GM18526 (cell line): ENCODE measurements around the gene SAP30.

ENCODE experiments used
- POLR2A ChIP-seq: IDR thresholded peaks from 3 replicates; pipeline ENCODE4 v1.6.1; 2011; ENCODE audit not compliant: insufficient read length; ENCODE audit errors: extremely low read depth

Gene SAP30

DNA sequence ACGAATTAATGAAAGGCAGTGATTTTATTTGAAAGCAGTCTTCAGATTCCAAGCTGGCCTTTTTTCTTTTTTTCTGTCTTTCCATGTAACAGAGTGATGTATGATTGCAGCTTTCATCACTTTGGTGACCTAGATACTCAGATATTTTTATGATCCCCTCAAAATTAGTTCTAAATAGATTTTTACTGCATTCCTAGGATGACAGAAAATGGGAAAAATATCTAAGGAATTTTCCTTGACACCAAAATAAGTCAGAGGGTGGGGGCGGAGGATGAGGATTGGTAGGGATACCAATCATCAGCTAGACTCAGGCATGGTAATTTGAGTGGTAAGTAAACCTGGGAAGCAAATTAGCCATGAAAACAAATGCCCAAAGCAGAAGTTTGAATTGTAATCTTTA is 24.7 kb upstream of the SAP30 start:
- TF ChIP-seq POLR2A, result no peak

DNA sequence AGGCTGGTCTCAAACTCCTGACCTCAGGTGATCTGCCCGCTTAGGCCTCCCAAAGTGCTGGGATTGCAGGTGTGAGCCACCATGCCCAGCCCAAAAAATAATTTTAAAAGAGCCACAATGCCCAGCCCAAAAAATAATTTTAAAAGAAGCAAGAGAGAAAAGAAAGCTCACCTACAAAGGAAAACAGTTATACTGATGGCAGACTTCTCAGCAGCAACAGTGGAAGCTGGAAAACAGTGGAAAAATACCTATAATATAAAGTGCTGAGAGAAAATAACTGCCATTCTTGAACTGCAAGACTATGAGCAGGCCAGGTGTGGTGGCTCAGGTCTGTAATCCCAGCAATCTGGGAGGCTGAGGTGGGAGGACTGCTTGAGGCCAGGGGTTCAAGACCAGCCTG is 23.3 kb upstream of the SAP30 start:
- TF ChIP-seq POLR2A, result no peak

DNA sequence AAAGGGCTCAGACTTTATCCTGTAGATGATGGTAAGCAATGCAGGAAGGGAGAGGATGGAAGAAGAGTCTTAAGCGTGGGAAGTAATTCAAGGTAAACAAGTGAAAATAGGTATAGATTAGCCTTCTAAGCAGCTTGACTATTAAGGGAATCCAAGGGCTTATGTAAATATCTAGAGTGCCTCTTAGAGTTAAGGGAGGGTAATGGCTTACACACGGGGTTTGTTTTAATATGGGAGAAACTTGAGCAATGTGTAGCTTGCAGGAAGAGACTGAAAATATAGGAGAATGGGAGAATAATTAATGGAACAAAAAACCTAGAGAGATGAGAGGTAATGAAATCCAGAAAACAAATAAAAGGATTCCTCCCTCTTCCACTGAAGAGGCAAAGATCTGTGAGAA is 12.8 kb upstream of the SAP30 start:
- TF ChIP-seq POLR2A, result no peak

DNA sequence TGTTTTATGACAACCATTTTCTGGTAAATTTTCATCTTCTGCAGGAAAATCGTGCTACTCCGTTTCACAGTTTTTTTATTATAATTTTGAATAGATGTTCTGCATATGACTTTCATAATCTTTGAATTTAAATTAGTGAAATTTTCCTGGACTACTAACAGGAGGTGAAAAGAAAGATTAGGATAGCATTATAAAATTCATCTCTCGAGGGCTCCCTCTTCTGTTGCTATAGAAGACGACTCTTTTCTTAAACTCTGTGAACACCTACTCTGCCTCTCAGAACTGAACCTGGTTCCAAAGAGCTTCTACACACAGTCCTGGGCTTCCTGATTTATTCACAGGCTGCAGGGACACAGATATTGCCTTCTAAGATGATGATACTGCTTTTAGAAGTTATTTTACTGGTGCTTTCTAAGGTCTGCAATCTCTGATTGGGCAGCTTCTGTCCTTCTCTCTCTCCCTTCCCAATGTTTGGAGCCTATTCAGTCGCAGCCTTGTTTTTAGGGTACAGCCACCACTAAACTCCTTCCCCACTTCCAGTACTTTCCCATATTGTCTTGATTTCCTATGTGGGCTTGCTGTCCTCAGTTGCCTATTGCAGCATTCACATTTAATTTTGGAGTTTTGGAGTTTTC is 10.1 kb upstream of the SAP30 start:
- TF ChIP-seq POLR2A, result no peak

DNA sequence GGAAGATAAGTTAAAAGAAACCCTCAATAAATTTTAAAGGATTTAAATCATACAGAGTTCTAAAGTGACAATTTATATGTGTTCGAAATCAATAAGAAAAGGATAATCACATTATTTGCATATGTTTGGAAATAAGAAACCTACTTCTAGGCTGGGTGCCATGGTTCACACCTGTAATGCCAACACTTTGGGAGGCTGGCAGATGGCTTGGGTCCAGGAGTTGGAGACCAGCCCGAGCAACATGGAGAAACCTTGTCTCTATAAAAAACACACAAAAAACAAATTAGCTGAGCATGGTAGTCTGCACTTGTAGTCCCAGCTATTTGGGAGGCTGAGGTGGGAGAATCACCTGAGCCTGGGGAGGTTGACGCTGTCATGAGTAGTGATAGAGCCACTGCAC is 8.1 kb upstream of the SAP30 start:
- no peak for TF ChIP-seq POLR2A

DNA sequence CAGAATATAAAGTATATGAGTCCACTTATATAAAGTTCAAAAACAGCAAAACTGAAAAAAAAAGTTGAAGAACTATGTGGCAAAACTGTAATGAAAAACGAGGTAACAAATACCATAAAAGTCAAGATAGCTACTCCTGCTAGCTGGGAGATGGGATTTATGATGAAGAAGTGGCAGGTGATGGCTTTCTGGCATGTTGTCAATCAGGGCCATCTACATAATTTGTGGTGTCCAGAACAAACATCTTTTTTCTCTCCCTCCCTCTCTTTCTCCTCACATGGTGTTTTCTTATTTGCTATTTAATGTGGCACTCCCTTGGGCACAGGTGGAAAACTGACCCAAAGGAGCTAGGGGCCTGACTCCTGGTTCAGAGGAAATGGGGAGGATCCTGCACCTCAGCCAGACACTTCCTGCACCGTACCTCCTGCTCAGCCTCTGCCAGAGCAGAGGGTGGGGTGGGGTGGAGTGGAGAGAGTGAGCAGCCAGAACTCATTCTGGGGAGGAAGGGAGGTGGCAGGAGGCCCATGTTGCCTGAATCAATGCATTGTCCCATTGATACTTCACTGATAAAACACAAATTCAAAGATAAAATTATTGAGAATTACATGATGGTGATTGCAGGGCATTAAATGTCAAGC is 5.3 kb upstream of the SAP30 start:
- no peak for TF ChIP-seq POLR2A

DNA sequence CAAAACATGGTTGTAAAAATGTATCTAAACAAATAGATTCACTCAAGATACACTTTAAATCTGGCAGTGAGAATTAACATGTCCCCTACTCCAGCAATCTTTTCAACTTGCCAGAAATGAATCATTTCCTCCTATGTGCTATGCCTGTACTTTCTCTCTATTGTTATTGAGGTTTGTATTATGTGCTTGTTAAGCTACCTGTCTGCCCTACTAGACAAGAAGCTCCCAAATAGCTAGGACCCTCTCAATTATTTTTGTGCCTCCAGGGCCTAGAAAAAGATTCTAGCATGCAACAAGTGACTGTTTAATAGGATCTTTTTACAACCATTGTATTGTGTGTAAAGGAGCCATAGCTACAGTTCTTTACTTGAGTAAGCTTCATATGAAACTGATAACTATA is 3.5 kb upstream of the SAP30 start:
- TF ChIP-seq POLR2A, result no peak

DNA sequence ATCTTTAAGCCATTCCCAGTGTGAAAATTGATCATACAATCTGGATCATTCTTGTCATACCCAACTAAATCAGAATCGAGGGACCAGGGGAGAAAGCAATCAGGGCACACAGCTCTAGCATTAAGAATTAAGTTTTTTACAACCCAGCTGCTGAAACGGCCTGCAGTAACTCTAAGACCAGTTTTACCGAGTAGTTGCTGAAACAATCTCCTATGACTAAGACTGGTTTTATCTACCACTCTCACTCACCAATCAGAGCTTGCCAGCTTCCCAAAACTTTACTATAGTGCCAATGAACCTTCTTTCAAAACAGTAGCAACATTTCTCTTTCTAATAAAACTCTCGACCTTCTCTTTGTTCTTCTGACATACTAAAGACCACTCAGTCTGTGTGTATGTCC is 2.8 kb upstream of the SAP30 start:
- TF ChIP-seq POLR2A, result no peak

DNA sequence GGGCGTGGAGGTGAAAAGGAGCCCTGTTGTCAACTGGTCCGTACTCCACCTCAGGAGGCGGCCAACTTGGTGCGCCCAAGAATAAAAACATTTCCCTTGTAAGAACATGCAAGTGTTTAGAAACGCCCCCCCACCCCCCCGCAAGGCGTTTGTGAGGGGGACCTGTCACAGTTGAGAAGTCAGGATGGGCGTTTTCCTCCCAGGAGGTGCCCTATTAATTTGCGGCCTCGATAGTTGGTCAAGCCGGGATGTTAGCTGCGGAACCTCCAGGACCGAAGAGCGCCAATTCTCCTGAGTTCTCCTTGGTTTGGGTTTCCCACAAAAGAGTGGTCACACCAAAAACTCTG is 651 bp upstream of the SAP30 start:
- no peak for TF ChIP-seq POLR2A

DNA sequence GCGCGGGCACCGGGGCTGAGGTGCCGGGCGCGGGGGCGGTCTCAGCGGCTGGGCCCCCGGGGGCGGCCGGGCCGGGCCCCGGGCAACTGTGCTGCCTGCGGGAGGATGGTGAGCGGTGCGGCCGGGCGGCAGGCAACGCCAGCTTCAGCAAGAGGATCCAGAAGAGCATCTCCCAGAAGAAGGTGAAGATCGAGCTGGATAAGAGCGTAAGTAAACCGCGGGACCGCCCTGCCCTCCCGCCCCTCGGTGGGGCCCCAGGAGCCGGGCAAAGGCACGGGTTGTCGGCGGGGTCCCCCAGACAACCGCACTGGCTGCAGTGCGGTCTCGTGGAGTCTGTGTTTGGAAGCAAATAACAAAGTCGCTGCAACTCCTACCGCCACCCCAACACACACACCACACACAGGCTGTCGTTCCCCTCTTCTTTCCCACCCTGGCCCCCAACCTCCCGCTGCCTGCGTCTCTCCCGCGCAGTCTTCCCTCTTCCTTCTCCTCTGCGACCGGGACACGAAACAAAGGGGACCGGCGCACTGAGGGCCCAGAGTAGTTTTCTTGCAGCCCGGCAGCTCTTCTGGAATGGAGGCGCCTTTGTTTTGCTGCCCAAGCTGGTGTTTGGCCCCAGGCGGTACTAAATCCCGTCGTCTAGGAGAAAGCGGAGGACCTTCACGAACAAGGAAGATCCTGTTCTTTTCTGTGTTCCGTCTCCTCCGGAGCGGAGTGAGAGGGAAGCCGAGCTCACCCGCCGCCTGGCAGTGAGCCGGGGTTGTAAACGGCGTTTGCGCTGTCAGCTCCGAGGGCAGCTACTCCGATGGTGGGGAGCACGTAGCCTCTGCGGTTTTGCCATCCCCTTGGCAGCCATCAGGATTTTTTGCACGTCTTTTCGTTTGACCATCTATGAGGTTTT is 788 bp downstream of the SAP30 start:
- TF ChIP-seq POLR2A, result no peak

DNA sequence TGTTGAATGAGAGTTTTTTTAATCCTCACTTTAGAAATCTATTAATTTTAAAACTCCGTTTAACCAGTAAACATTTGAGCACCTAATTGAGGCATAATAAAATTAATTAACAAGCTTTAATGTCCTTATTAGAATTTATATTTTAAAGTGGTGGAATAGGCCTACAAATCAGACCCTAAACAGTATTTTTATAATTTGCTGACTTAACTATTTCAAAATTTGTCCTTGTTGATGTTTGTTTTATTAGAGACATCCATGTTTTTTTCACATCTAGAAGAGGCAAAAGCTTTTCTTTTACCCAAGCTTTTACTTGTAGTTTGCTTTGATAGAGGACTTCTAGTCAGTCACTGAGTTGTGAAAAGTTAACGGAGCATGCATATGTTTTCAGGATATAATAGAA is 3.8 kb downstream of the SAP30 start:
- TF ChIP-seq POLR2A, result no peak

DNA sequence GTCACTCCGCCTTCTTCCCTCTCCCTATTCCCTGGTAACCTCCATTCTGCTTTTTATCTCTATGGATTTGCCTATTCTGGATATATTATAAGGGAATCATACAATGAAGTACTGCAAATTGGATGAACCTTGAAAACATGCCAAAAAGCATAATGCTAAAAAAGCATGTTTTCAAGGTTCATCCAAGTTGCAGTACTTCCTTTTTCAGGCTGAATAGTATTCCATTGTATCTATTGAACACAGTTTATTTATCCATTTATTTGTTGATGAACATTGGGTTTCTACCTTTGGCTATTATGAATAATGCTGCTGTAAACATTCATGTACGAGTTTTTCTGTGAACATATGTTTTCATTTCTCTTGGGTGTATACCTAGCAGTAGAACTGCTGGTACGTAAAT is 9.2 kb downstream of the SAP30 start:
- no peak for TF ChIP-seq POLR2A

DNA sequence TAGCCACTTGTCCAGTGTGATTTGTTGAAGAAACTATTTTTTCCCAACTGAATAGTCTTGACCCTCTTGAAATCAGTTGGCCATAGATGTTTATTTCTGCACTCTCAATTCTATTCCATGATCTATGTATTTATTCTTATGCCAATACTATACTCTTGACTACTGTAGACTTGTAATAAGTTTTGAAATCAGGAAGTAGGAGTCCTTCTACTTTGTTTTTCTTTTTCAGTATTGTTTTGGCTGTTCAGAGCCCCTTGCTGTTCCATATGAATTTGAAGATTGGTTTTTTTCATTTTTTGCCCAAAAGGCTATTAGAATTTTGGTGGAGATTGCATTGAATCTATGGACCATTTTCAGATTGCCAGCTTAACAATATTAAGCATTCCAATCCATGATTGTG is 10.2 kb downstream of the SAP30 start:
- no peak for TF ChIP-seq POLR2A

DNA sequence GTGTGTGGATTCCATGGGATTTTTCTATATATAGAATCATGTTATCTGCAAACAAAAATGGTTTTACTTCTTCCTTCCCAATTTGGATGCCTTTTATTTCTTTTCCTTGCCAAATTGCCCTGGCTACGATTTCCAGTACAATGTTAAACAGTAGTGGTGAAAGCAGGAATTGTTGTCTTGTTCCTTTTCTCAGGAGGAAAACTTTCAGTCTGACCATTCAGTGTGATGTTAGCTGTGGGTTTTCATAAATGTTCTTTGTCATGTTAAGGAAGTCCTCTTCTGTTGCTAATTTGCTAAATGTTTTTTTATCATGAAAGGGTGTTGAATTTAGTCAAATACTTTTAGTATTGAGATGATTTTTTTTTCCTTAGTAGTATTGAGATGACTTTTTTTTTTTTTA is 10.9 kb downstream of the SAP30 start:
- no peak for TF ChIP-seq POLR2A

DNA sequence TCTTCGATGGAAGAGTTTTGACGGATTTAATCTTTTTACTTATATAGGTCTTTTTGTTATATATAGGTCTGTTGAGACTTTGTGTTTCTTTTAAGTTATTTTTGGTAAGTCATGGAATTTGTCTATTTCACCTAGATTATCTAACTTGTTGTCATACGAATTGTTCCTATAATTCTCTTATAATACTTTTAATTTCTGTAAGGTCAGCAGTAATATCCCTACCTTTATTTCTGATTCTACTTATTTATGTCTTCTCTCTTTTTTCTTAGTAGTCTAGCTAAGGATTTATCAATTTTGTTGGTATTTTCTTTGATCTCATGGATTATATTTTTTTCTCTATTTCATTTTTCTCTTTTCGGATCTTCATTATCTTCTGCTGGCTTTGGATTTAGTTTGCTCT is 11.6 kb downstream of the SAP30 start:
- no peak for TF ChIP-seq POLR2A

DNA sequence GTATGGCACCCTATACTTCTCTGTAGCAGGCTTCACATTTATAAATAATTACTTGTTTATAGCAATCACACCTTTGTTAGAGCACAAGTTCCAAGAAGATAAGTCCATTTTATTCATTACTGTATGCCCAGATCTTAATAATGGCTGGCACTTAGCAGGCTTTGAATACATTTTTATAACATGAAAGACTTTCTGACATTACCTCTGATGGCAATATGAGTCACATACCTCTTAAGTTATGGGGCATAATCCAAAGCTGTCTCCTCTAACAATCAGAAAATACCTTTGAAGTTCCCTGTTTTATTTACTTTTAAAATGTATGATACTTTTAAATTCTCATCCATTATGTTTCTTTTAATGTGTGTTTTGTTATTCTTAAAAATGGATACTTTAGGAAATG is 16.0 kb downstream of the SAP30 start:
- TF ChIP-seq POLR2A, result no peak
